ENCODE data around the gene POGZ.

POGZ gene

DNA sequence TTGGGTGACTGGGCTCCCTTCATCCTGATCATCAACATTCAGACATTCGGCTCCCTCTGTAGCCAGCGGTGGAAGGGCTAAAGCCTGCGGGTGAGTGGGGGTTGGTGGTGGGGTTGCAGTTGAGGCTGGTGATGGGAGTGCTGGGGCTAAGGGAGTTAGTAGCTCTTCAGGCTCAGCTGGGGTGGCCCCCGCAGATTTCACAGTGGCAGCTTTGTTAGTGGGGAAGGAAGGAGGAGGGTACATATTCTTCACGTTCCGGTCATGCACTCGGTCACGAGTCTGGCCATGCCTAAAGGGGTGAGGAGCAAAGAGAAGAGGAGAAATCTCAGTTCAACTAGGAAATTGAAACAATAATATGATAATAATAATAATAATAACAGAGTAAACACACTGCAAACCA is 53.1 kb downstream of the POGZ start:
- no peak for TF ChIP-seq TSHZ2 (CRISPR knock-in tag; IDR thresholded peaks at IDR 0.05)
- no peak for TF ChIP-seq ISL1 (CRISPR knock-in tag; IDR thresholded peaks at IDR 0.05)
- TF ChIP-seq ZFP30 (CRISPR knock-in tag; IDR thresholded peaks at IDR 0.05) = no peak
- TF ChIP-seq RARB (CRISPR knock-in tag; IDR thresholded peaks at IDR 0.05) = no peak
- no peak for TF ChIP-seq SNAI2 (CRISPR knock-in tag; IDR thresholded peaks at IDR 0.05)
- TF ChIP-seq ARNTL (CRISPR knock-in tag; IDR thresholded peaks at IDR 0.05; ENCODE audit: borderline replicate concordance, low read depth) = no peak
- TF ChIP-seq, protein P1, sequence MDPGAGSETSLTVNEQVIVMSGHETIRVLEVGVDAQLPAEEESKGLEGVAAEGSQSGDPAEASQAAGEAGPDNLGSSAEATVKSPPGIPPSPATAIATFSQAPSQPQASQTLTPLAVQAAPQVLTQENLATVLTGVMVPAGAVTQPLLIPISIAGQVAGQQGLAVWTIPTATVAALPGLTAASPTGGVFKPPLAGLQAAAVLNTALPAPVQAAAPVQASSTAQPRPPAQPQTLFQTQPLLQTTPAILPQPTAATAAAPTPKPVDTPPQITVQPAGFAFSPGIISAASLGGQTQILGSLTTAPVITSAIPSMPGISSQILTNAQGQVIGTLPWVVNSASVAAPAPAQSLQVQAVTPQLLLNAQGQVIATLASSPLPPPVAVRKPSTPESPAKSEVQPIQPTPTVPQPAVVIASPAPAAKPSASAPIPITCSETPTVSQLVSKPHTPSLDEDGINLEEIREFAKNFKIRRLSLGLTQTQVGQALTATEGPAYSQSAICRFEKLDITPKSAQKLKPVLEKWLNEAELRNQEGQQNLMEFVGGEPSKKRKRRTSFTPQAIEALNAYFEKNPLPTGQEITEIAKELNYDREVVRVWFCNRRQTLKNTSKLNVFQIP (CRISPR knock-in tag; IDR thresholded peaks at IDR 0.05; ENCODE audit: borderline replicate concordance, low read depth) = no peak
- no peak for TF ChIP-seq ESRRG (CRISPR knock-in tag; IDR thresholded peaks at IDR 0.05)
- no peak for TF ChIP-seq ZNF8 (CRISPR knock-in tag; IDR thresholded peaks at IDR 0.05)
- no peak for TF ChIP-seq OSR1 (CRISPR knock-in tag; IDR thresholded peaks at IDR 0.05)
- no peak for TF ChIP-seq PATZ1 (CRISPR knock-in tag; IDR thresholded peaks at IDR 0.05; ENCODE audit: borderline replicate concordance)
- no peak for ATAC-seq

DNA sequence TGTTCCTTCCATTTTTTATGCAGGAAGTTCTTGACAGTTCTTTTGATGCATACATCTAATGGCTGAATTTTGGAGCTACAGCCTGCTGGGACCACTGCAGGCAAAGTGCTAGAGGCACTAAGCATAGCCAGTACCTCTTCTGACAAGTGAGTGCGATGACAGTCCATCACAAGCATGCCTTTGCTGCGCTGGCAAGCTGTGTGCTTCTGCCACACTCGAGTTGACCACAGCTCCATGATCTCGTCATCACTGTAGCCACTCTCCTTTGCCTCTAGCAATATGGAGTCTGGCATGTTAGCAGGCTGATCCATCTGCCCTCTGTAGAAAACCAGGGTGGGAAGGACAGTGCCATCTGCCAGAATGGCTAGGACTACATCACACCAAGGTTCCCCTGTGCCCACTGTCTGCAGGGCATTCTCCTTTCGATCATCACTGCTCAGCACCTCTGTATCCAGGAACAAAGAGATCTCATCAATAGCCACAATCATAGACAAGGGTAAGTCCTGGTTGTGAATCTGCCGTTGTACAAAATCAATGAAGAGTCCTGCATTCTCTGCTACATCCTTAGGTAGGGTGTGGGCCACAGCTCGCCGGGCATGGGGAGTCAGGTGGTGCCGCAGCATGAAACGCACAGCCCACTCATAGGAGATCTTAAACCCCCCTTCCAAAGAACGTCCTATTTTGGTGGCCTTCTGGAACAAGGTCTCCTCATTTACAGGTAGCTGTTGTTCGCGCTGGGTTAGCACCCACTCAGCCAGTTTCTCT is 53.9 kb downstream of the POGZ start:
- ATAC-seq = no peak; the same call in 2 of the 3 replicates
- TF ChIP-seq ZFP30 (CRISPR knock-in tag; IDR thresholded peaks at IDR 0.05) (no peak), PATZ1 (CRISPR knock-in tag; IDR thresholded peaks at IDR 0.05; ENCODE audit: borderline replicate concordance) (no peak), ZNF70 (CRISPR knock-in tag; IDR thresholded peaks at IDR 0.05) (no peak), CREB5 (CRISPR knock-in tag; IDR thresholded peaks at IDR 0.05; ENCODE audit: low read depth) (no peak), CSDC2 (CRISPR knock-in tag; IDR thresholded peaks at IDR 0.05) (no peak), SNAI2 (CRISPR knock-in tag; IDR thresholded peaks at IDR 0.05) (no peak)
- TF ChIP-seq, protein P1 (CRISPR knock-in tag; IDR thresholded peaks at IDR 0.05; ENCODE audit: borderline replicate concordance, low read depth) = no peak

DNA sequence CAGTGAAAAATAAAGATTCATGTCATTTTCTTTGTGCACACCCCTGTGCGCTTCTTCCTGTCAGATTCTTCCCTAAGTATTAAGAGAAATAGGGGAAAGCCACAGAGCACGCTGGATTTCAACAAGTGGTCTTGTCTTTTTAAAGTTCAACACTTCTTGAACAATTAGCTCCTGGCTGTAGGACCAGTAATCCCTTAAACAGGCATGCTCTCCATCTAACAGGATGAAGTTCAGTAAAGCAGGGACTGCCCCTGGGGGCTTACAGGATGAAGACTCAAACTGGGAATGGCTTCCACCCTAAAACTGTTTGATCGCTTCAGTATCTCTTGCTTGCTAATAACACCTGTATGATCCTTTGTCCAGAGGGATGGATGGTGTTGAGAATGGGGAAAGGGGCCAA is 55.7 kb downstream of the POGZ start:
- no peak for ATAC-seq
- TF ChIP-seq SNAI2 (CRISPR knock-in tag; IDR thresholded peaks at IDR 0.05) = no peak
- no peak for TF ChIP-seq TSHZ2 (CRISPR knock-in tag; IDR thresholded peaks at IDR 0.05)
- TF ChIP-seq CREB5 (CRISPR knock-in tag; IDR thresholded peaks at IDR 0.05; ENCODE audit: low read depth) = no peak
- no peak for TF ChIP-seq ZNF70 (CRISPR knock-in tag; IDR thresholded peaks at IDR 0.05)
- TF ChIP-seq ISL1 (CRISPR knock-in tag; IDR thresholded peaks at IDR 0.05) = no peak
- TF ChIP-seq TOX (CRISPR knock-in tag; IDR thresholded peaks at IDR 0.05; ENCODE audit: borderline replicate concordance) = no peak
- no peak for TF ChIP-seq ZNF565 (CRISPR knock-in tag; conservative IDR thresholded peaks at IDR 0.05; ENCODE audit: low read depth)
- no peak for TF ChIP-seq RARB (CRISPR knock-in tag; IDR thresholded peaks at IDR 0.05)
- TF ChIP-seq PPARA (CRISPR knock-in tag; IDR thresholded peaks at IDR 0.05; ENCODE audit: borderline replicate concordance) = no peak
- no peak for TF ChIP-seq ZNF8 (CRISPR knock-in tag; IDR thresholded peaks at IDR 0.05)

All from SK-N-SH treated with all-trans-retinoic acid at 6 μM for 48 hours (cell line).